GM21717 (cell line): ENCODE results near the gene MCOLN2.
"Not testable (repeated sequence)": the region's sequence is repeated elsewhere in the genome, so short reads cannot be mapped to it uniquely, and the experiment has no call there.

ENCODE experiments used
- ATAC-seq: cut with Tn5 transposase; IDR thresholded peaks from one replicate; pipeline ENCODE4 v1.9.1; 2021; ENCODE audit warnings: mild to moderate bottlenecking, moderate library complexity; ENCODE audit not compliant: unreplicated experiment

Gene MCOLN2

DNA sequence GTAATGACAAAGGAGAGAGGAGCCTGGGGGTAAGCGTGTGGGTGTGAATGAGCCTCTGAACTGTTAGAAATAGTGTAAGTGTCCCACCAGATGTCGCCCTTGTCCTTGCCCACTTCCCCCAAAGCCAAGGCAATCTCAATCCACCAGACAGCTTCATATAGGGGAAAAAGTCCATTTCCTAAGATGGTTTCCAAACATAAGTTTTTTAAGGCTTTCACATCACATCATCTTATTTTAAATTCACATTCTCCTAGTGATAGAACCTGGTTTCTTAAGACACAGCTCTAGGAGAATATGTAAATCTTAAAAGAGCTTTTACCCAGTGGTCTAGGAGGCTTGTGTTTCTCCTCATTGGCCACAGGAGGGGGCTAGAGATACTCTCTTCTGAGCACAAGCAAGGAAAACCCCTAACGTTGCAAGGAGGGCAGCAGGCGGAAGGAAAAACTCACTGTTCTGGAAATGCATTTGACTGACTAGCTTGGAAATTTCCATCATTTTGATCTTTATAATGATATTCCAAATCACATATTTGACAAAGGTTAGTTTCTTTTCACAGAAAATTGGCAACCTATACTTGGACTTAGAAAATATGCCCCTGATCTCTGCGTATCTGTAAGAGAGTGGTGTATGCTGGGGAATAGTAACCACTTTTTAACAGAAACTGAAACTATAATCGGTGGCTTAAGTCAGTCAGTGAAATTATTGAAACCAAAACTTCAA lies 52.0 kb downstream of the MCOLN2 start:
- peak; percentile 86 for ATAC-seq

DNA sequence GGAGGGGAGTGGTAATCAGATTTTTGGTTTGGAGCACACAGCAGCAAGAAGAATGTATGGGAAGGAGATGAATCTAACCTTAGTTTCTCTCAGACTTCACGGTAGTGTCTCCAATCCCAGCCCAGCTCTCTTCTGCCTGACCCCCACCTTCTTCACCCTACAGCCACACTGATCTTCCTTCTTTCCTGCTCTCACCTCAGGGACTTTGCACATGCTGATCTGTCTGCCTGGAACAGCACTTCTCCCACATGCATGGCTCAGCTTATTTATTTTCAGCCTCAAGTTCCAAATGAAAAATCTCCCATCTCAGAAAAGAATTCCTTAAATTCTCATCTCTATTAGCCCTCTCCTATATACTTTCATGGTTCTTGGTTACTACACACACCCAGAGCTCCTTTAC lies 55.1 kb downstream of the MCOLN2 start:
- no peak for ATAC-seq

DNA sequence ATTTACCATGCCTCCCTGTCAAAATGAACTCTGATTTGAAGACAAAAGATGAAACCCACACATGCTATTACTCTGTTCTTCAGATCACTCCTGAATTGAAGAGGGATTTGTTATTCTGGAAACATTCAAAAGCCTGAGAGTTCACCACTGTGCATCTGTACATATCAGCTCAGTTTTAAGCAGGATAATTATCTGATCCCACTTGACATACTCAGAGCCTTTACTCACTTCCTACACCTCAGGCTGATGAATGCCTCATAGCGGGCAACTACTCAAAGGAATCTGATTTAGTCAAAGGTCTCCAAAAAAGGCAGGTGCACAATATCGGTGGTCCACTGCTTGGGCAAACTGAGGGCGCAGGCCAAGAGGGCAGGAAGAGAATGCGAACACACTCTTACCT lies 56.4 kb downstream of the MCOLN2 start:
- no peak for ATAC-seq

DNA sequence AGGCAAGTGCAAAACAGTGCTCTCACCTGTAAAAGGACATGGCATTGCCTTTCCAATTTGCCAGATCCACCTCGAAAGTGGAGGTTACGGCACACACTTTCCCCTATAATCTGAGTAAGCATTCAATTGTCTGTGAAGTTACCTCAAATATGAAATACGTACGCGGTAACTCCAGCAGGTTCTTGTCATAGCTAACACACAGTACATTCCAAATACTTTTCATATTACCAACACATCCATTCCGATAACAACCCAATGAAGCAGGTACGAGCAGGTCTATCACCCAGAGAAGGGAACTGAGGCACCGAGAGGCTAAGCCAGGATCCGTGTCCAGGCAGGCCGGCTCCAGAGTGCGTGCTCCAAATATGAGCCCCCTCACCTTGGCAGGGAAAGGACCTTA lies 57.2 kb downstream of the MCOLN2 start:
- no peak for ATAC-seq

GRCh38 chr1:84939151-84939550 lies 57.8 kb downstream of the MCOLN2 start:
- no peak for ATAC-seq

DNA sequence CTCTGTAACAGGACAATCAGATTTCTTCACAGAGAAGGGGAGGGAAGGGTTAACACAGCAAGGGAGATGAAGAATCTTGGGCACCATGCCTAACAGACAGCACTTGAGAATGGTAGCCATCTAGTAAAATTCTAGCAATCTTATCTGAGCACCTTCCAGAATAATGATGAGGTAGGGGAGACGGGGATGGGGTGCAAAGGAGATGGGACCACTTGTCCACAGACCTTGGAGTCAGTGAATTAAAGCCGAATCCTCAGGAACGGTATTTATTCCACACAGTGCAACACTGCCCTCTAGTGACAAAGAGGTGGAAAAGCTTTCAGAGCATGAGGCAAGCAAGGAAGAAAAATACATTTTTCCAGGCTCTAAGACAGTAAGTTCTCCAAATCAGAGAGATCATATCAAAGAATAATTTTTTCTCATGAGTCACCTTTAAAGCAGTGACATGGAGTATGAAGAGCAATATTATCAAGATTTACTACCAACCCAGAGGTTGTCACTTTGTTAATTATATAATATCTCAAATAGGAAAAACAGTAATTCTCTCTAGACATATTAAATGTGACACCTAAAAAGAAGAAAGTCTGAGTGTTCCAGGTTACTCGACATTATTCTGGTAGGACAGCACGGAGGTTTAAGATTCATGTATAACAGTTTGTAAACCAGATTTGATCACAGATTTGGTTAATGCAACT lies 60.6 kb downstream of the MCOLN2 start:
- no peak for ATAC-seq

DNA sequence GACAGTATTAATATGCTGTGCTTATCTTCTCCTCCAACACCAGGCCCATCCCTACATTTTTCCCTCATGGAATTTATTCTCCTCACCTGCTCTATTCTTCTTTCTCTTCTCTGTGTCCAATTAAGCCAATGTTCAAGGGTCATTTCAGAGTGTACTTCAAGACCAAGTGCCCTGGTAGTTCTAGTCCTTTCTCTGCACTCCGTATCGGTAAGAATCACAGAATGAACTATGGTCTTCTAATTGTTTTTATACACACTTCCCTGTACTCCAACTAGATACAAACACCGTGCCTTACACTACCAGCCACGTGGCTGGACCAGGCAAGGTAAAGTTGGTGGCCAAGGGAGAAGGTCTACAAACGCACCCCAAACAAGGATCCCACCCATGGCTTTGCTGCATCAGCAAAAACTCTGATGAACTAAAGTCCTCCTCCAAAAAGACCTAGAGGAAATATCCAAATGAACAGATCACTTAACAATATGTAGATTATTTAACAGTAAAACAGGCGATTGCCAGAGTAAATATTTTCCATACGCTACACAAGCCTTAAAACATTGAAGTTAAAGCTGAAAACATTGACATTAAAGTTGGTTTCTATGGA lies 63.8 kb downstream of the MCOLN2 start:
- no peak for ATAC-seq

DNA sequence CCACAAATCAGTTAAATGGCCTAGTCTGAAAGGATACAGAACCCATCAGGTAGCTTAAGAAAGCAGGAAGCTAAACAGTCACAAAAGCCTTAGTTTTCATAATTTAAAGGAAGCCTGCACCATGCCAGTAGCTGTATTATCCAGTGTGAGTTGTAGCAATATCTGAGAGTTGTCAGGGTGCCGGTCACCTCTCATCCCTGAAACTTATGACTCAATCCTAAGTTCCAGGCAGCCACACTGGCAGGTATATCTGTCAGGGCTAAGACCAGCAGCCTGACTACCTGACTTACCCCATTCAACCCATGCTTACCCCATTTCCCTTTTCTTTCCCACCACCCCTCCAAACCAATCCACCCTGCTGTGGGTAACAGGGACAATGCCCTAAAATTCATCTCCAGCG lies 66.1 kb downstream of the MCOLN2 start:
- ATAC-seq: no peak

DNA sequence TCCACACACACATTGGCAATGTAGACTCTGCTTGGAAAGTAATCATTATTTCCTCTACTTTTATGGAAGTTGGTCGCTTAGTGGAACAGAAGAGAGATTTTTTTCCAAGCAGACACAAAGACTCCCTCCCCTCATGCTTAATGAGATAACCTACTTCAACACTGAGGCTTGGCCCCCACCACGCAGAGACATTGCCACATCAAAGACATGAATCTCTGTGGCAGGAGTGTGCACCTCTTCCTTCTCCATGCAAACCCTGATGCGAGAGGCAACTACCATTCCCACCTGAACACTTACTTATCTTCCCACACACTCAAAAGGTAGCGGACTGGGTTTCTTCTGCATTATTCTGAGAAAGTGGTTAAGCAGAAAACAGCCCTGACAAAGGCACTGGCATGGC lies 66.6 kb downstream of the MCOLN2 start:
- no peak for ATAC-seq

GRCh38 chr1:84929581-84929980 lies 67.3 kb downstream of the MCOLN2 start:
- no peak for ATAC-seq

- no peak for ATAC-seq
Observed at GRCh38 chr1:84928979-84929378, 67.9 kb downstream of the MCOLN2 start.

GRCh38 chr1:84923317-84923716 lies 73.6 kb downstream of the MCOLN2 start:
- ATAC-seq: no peak

DNA sequence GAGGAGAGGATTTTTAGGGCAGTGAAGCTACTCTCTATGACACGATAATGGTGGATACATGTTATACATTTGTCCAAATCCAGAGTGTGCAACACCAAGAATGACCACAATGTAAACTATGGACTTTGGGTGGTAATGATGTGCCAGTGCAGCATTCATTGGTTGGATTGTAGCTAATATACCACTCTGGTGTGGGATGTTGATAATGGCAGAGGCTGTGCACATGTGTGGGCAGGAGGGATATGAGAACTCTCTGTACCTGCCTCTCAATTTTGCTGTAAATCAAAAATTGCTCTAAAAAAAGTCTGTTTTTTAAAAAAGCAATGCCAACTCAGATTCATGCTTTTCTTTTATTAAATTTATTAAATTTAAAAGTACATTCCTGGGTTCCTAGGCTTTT lies 76.8 kb downstream of the MCOLN2 start:
- ATAC-seq: no peak

DNA sequence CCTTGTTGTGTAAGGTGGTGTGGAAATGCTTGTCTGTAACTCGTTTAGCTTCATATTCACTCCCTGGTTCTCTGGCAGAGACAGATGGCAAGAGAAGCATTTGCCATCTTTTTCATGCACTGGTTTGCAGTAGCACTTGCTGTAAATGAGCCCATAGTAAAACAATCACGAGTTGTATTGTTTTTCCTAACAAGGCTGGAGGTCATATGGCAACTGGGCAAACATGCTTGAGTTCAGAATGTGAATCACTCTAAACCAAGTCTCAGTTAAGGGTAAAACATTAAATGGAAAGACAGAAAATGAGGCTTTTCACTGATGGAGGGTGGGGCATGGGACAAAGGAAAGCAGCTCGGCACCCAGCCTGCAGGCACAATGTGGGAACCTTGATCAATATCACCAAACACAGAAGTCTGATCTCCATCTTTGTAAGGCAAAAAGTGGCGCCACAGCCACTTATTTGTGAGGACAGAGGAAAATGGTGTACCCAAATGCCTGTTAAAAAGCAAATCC lies 77.4 kb downstream of the MCOLN2 start:
- ATAC-seq: no peak

GRCh38 chr1:84918726-84919336 lies 78.1 kb downstream of the MCOLN2 start:
- no peak for ATAC-seq

DNA sequence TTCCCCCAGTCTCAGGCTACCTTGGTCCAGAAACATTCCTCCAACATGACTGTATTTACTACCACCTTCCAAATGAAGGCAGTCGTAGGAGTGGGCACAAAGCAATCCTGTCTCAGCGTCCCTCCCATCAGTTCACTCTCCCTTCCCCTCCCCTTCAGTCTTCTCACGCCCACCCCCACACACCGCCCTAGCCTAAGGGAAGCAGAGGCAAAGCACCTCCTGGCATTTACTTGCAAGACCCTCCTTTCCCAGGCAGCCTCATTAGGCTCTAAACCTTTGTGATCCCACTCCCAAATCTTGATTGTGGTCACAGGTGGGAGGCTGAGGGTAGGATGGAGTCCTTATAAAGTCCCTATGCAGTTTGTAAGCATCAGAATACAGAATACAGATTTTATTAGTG lies 80.0 kb downstream of the MCOLN2 start:
- ATAC-seq: no peak

DNA sequence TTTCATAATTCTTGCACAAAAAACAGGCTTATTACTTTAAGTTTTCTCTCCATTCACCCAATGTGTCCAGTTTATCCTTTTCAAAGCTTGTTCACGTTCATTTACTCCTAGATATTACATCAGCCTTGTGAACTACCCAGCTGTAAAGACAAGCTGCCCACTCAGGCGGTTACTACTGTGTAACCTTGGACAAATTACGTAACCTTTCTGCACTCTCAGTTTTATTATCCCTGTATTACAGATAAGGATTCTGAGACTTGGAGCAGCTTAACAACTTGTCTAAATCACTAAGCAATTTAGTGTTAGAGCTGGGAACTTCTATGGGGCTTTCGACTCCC lies 83.4 kb downstream of the MCOLN2 start:
- ATAC-seq: peak; percentile 55

DNA sequence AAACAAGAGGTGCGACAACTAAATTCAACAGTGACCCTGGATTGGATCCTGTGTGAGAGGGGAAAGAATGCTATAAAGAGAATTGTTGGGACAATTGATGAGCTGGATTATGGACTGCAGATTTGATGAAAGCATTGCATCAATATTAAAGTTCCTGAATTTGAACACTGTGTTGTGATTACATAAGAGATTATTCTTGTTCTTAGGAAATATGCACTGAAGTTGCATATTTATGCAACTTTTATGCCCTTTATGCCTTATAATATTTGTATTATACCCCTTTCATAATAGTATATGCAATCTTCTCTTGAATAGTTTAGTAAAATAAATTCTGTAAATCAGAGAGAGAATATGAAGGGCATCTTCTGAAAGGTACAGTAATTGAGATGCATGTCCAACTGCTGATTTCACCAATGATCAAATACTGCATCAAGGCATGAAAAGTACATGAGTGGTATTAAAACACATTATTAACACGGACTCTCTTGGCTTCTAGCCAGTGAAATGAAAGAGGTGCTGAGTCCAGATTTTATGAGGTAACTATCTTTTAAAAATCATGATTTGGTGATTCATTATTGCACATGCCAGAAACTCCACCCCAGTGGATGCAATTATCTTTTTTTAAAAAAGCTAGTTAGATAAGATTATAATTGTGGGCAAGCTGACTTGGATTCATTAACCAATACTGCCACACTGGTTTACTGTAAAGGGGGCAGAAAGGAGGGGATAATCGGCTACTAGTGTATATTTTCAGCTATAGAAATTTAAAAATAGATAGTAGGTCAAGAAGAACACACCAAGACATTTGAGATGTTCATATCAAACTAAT lies 84.0 kb downstream of the MCOLN2 start:
- no peak for ATAC-seq

DNA sequence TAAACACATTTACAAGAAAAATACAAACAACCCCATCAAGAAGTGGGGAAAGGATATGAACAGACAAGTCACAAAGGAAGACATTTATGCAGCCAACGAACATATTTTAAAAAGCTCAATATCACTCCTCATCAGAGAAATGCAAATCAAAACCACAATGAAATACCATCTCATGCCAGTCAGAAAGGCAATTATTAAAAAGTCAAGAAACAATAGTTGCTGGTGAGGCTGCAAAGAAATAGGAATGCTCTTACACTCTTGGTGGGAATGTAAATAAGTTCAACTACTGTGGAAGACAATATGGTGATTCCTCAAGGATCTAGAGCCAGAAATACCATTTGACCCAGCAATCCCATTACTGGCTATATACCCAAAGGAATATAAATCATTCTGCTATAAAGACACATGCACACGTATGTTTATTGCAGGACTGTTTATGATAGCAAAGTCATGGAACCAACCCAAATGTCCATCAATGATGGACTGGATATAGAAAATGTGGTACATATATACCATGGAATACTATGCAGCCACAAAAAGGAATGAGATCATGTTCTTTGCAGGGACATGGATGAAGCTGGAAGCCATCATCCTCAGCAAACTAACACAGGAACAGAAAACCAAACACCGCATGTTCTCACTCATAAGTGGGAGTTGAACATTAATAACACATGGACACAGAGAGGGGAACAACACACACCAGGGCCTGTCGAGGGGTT lies 88.0 kb downstream of the MCOLN2 start:
- not testable (repeated sequence) for ATAC-seq

DNA sequence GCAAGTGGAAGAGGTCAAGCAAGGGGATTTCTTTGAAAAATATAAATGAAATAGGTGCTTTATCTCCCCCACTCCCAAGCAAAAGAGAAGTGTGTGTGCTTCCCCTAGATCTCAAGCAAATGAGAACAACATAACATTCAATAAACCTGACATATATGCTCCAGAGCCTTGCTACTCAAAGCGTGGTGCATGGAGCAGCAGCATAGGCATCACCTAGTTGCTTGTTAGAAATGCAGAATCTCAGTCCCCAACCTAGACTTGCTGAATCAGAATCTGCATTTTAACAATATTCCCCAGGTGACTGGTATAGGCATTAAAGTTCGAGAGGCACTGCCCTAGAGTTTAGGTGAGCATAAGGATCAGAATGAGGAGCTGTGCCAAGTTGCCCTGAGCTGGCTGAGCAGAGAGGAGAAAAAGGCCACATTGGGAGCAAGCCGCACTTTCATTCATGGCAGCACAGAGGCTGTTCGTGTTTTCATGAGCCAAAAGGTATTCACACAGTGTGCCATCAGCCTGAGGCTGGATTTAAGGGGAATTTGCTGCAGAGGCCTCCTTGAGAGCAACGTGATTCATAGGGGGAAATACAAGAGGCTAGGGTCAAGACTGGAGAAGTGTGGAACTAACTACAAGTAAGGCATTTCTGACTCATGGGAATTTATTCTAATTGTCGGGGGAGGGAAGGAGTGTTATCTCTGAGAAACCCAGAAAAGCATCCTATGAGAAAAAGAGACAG lies 89.7 kb downstream of the MCOLN2 start:
- no peak for ATAC-seq
